ENCODE results near the gene CRYL1. TPM values are rescaled to one million over a fixed set of nuclear protein-coding genes. Genes with fewer than 3 reads are reported as not detected.

Gene CRYL1
- total and polyA plus RNA-seq, 2 of the 13 experiments (the other 11 are each of a cell fraction or from before 2014, with no cell fraction given): 57.2 to 115 TPM

DNA sequence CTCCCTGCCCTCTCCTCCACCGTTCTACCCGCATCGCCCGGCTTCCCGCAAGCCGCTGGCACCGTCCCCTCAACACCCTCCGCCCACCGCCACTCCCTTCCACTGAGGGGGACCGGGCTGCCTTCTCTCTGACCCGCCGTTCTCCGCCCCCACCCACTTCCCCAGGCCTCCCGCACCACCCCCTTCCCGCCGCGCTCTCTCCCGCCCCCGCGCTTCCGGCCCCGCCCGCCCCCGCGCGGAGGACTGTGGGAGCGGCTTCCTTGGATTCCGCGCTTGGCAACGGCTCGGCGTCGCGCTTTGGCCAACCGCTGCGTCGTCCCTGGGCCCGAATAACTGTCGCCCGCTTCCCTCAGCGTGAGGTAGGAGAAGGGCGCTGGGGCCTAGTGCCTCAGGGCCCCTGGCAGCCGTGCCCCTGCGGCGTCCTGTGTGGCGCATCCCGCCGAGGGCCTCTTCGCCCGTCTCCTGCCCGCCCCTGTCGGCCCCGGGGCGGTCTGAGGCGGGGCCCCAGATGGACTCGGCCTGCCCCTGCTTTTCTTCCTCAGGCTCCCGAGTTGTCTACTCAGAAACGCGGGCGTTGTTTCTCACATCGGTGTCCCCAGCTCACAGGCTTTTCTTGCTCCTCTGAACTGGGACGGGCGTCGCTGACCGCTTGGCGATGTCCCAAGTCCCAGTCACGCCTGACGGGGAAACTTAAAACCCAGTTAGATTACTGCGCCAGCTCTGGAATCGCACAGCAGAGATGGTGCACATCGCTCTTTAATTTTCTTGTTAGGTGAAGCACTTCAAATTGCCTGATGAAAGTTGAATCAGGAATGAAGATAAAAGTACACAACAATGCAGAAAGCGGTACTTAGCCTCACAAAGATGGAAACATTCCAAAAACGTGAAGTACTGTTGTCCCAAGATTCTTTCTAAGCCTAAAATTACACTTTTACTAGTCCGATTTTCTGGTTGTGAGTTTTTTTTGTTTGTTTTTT, 41.5 kb upstream of the CRYL1 start, which contains the start of gene IFT88 (continued):
- TF ChIP-seq, protein P1, sequence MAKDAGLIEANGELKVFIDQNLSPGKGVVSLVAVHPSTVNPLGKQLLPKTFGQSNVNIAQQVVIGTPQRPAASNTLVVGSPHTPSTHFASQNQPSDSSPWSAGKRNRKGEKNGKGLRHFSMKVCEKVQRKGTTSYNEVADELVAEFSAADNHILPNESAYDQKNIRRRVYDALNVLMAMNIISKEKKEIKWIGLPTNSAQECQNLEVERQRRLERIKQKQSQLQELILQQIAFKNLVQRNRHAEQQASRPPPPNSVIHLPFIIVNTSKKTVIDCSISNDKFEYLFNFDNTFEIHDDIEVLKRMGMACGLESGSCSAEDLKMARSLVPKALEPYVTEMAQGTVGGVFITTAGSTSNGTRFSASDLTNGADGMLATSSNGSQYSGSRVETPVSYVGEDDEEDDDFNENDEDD (CRISPR knock-in tag; IDR thresholded peaks at IDR 0.05; ENCODE audit: borderline replicate concordance): peak; percentile 83
- TF ChIP-seq ZNF143 (CRISPR knock-in tag; IDR thresholded peaks at IDR 0.05) (peak; percentile 87), ADNP (CRISPR knock-in tag; IDR thresholded peaks at IDR 0.05) (no peak), PBX3 (CRISPR knock-in tag; IDR thresholded peaks at IDR 0.05; ENCODE audit: borderline replicate concordance) (0 out of 2 replicates have a peak, but pooled peaks have one; percentile 58), ZNF691 (CRISPR knock-in tag; IDR thresholded peaks at IDR 0.05; ENCODE audit: borderline replicate concordance, low read depth) (0 out of 2 replicates have a peak, but pooled peaks have one; percentile 71), GATAD2A (CRISPR knock-in tag; IDR thresholded peaks at IDR 0.05) (peak; percentile 33), ZHX1 (CRISPR knock-in tag; IDR thresholded peaks at IDR 0.05; ENCODE audit: low read depth) (peak; percentile 29; the same call in 1 of the 2 replicates), RFX5 (IDR thresholded peaks at IDR 0.05; ENCODE audit: low read depth, low read length) (no peak), ZBTB26 (CRISPR knock-in tag; IDR thresholded peaks at IDR 0.05; ENCODE audit: borderline replicate concordance) (no peak; the same call in 1 of the 2 replicates), ONECUT2 (CRISPR knock-in tag; IDR thresholded peaks at IDR 0.05) (peak; percentile 20; the same call in 1 of the 2 replicates), HNRNPH1 (optimal IDR thresholded peaks at IDR 0.05; ENCODE audit: low read depth, low read length) (no peak), PITX1 (CRISPR knock-in tag; IDR thresholded peaks at IDR 0.05) (no peak), CBX5 (CRISPR knock-in tag; IDR thresholded peaks at IDR 0.05; ENCODE audit: borderline replicate concordance) (peak; percentile 12; the same call in 1 of the 2 replicates), SNRNP70 (IDR thresholded peaks at IDR 0.05; ENCODE audit: low read depth, low read length) (no peak), EP300 (IDR thresholded peaks at IDR 0.05; ENCODE audit: low read depth in 2 of 2, low read length in 2 of 2) (0 out of 4 replicates have a peak, but pooled peaks of 1 of the 2 experiments have one; percentile 20), EP300 (CRISPR knock-in tag; IDR thresholded peaks at IDR 0.05; ENCODE audit: borderline replicate concordance) (no peak)
- TF ChIP-seq, protein P2, sequence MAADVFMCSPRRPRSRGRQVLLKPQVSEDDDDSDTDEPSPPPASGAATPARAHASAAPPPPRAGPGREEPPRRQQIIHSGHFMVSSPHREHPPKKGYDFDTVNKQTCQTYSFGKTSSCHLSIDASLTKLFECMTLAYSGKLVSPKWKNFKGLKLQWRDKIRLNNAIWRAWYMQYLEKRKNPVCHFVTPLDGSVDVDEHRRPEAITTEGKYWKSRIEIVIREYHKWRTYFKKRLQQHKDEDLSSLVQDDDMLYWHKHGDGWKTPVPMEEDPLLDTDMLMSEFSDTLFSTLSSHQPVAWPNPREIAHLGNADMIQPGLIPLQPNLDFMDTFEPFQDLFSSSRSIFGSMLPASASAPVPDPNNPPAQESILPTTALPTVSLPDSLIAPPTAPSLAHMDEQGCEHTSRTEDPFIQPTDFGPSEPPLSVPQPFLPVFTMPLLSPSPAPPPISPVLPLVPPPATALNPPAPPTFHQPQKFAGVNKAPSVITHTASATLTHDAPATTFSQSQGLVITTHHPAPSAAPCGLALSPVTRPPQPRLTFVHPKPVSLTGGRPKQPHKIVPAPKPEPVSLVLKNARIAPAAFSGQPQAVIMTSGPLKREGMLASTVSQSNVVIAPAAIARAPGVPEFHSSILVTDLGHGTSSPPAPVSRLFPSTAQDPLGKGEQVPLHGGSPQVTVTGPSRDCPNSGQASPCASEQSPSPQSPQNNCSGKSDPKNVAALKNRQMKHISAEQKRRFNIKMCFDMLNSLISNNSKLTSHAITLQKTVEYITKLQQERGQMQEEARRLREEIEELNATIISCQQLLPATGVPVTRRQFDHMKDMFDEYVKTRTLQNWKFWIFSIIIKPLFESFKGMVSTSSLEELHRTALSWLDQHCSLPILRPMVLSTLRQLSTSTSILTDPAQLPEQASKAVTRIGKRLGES (CRISPR knock-in tag; IDR thresholded peaks at IDR 0.05; ENCODE audit: borderline replicate concordance): no peak

Data from HepG2 (cell line).